GM19238 (cell line): ENCODE results near the gene DNAJC3.
"Not testable (repeated sequence)": the region's sequence is repeated elsewhere in the genome, so short reads cannot be mapped to it uniquely, and the experiment has no call there.

Experiments
- DNase-seq: peaks from one replicate; pipeline ENCODE4 v3.0.0; 2011; ENCODE audit warnings: low spot score; ENCODE audit not compliant: insufficient read length

DNAJC3 gene

GRCh38 chr13:95771905-95772304 is 95.0 kb downstream of the DNAJC3 start:
- no peak for DNase-seq

- DNase-seq, result no peak
These were observed 102.6 kb downstream of the DNAJC3 start for GRCh38 chr13:95779522-95779921.

GRCh38 chr13:95781016-95781415 is 104.1 kb downstream of the DNAJC3 start:
- no peak for DNase-seq

- not testable (repeated sequence) for DNase-seq
These were observed 105.0 kb downstream of the DNAJC3 start for GRCh38 chr13:95781940-95782339.

GRCh38 chr13:95783747-95784146 is 106.8 kb downstream of the DNAJC3 start:
- DNase-seq, result no peak

- no peak for DNase-seq
These were observed 107.4 kb downstream of the DNAJC3 start for GRCh38 chr13:95784161-95784899.

GRCh38 chr13:95784900-95785290 is 108.0 kb downstream of the DNAJC3 start:
- DNase-seq, result no peak

- no peak for DNase-seq
These were observed 110.6 kb downstream of the DNAJC3 start for GRCh38 chr13:95787356-95788099.

GRCh38 chr13:95788100-95788463 is 111.1 kb downstream of the DNAJC3 start:
- DNase-seq, result no peak

GRCh38 chr13:95789315-95789714 is 112.4 kb downstream of the DNAJC3 start:
- DNase-seq, result not testable (repeated sequence)

- DNase-seq, result no peak
These were observed 114.3 kb downstream of the DNAJC3 start for GRCh38 chr13:95791084-95791722.

GRCh38 chr13:95793018-95793555 is 116.1 kb downstream of the DNAJC3 start:
- DNase-seq, result no peak

GRCh38 chr13:95793781-95794180 is 116.8 kb downstream of the DNAJC3 start:
- DNase-seq, result no peak

GRCh38 chr13:95797016-95797415 is 120.1 kb downstream of the DNAJC3 start:
- no peak for DNase-seq

- no peak for DNase-seq
These were observed 123.5 kb downstream of the DNAJC3 start for GRCh38 chr13:95800436-95800835.

- DNase-seq, result no peak
These were observed 124.9 kb downstream of the DNAJC3 start for GRCh38 chr13:95801825-95802224.

- no peak for DNase-seq
These were observed 129.0 kb downstream of the DNAJC3 start for GRCh38 chr13:95805921-95806320.

GRCh38 chr13:95809429-95809828 is 132.5 kb downstream of the DNAJC3 start:
- DNase-seq, result no peak

- DNase-seq, result no peak
These were observed 136.2 kb downstream of the DNAJC3 start for GRCh38 chr13:95813139-95813538.

- DNase-seq, result no peak
These were observed 137.6 kb downstream of the DNAJC3 start for GRCh38 chr13:95814495-95814894.

- DNase-seq, result no peak
These were observed 145.4 kb downstream of the DNAJC3 start for GRCh38 chr13:95822303-95822702.

GRCh38 chr13:95833126-95833525 is 156.2 kb downstream of the DNAJC3 start:
- DNase-seq, result no peak
